GM19240 (cell line): Measurements from ENCODE around the gene CRAMP1.
"Not testable (repeated sequence)": the region's sequence is repeated elsewhere in the genome, so short reads cannot be mapped to it uniquely, and the experiment has no call there.

Experiments used
- DNase-seq: peaks from one replicate; pipeline ENCODE4 v3.0.0; 2011; ENCODE audit warnings: low spot score; ENCODE audit not compliant: insufficient read length

Gene CRAMP1

DNA sequence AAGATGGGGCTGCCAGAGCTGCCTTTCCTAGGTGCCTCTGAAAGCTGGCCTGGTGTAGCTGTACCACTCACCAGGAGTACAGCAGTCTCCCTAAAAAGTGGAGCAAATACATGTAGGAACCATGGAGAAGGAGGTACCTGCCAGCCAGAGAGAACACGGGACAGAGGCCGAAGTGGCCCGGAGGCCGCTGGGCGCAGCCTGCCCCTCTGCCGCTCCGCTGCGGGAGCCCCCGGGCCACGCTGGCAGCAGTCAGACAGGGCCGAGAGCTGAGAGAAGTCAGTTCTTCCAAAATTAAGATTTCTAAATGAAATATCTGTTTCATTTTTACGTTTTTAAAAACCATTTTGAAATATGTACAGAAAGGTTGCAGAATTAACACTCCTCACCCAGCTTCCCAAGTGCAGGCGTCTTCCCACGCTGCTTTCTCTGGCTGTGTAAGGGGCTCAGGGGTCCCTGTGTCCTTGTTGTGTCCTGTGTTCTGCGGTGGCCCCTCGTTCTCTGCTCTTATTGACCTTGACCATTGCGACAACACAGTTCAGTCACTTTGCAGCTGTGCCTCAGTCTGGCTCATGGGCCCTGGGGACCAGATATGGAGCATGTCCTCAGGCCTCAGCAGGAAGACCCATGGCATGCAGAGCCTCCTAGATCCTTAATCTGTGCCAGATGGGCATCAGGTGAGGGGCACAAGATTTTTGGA lies 98.8 kb downstream of the CRAMP1 start:
- DNase-seq = no peak

DNA sequence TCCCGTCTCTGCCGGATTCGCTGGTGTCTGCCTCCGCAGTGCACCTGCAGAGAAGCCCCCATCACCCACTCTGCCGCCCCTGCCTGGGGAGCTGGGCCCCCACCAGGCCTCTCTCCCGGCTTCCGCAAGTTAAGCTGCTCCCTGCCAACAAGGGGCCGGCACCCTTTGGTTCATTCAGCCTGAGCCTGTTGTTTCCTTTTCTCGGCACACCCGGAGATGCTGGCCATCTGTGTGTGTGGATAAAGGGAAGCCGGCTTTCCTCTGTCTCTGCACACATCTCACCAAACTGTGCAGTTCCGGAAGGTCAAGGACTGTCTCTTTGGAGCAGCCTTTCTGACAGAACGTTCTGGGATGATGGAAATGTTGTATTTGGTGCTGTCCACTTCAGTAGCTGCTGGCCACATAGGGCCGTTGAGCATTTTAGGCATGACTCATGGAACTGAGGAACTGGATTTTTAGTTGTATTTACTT lies 100.7 kb downstream of the CRAMP1 start:
- no peak for DNase-seq

DNA sequence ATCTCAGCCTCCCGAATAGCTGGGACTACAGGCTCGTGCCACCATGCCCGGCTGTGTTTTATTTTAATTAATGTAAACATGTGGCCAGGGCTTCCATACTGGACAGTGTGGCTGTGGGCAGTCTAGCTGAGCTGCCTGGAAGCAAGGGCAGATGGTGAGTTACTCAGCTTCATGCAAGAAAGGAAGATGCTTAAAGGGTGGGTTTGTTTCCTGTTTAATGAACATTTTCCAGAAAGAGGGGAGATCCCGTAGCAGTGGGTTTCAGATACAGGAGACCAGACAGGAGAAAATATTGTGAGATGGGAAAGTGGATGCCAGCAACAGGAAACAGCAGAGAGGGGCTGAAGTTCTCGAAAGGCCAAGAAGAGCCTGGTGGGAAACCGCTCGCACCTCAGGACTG lies 101.2 kb downstream of the CRAMP1 start:
- DNase-seq = no peak

DNA sequence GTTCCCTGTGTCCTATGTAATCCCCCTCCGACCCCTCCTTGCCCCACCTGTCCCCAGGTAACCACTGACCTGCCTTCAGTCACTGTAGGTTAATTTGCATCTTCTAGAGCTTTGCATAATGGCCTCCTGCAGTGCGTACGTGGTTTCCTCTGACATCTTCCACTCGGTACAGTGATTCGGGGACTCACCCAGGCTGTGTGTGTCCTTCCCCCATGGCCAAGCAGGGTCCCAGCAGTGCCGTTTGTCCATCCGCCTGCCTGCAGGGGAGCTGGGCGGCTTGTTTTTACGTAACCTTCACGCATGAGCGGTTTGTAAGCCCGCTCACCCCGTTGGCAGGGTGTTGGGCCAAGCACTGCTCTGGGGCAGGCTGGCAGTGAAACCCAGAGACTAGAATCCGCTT lies 101.8 kb downstream of the CRAMP1 start:
- no peak for DNase-seq

DNA sequence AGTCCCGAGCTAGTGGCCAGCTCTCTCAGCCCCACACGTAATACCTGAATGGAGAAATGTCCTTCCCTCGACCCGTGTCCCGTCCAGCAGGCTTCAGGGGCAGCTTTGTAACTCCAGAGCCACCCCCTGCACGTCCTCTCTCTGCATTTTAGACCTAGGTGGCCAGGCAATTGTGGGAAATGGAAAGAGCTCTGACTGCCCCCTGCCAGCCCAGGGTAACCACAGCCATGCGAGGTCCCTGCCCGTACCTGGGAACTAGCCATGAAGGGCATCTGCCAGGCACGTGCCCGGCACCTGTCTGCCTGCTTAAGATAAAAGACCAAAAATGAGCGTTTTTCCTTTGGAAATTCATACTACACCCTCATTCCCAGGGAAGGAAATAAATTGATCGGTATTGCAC lies 103.1 kb downstream of the CRAMP1 start:
- DNase-seq = no peak

DNA sequence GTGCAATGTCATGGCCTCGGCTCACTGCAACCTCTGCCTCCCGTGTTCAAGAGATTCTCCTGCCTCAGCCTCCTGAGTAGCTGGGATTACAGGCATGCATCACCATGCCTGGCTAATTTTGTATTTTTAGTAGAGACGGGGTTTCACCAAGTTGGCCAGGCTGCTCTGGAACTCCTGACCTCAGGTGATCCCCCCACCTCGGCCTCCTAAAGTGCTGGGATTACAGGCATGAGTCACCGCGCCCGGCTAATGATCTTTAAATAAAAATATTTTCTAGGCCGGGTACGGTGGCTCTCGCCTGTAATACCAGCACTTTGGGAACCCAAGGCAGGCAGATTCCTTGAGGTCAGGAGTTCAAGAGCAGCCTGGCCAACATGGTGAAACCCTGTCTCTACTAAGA lies 106.1 kb downstream of the CRAMP1 start:
- DNase-seq = not testable (repeated sequence)

DNA sequence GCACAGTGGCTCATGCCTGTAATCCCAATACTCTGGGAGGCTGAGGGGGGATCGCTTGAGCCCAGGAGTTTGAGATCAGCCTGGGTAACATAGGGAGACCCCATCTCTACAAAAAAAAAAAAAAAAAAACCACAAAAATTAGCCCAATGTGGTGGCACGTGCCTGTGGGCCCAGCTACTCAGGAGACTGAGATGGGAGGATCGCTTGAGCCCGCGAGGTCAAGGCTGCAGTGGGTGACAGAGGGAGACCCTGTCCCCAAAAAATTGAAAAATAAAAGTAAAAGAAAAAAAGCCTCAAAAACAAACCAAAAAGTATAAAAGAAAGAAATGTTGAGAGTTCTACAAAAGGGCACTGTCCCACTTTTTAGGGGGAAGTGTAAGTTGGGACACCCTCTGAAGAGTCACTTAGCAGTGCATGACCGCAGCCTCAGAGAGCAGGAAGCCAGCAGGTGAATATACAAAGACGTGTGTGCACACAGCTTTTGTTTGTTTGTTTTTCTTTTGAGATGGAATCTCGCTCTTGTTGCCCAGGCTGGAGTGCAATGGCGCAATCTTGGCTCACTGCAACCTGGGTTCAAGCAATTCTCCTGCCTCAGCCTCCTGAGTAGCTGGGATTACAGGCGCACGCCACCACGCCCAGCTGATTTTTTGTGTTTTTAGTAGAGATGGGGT lies 107.5 kb downstream of the CRAMP1 start:
- not testable (repeated sequence) for DNase-seq

DNA sequence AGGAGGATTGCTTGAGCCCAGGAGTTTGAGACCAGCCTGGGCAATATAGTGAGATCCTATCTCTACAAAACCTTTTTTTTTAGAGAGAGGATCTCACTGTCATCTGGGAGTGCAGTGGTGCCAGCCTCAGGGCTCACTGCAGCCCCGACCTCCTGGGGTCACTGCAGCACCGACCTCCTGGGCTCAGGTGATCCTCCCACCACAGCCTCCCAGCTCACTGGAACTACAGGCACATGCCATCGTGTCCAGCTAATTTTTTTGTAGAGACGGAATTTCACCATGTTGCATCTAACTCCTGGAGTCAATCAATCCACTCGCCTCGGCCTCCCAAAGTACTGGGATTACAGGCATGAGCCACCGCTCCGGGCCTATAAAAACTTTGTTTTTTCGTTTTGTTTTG lies 109.2 kb downstream of the CRAMP1 start:
- no peak for DNase-seq

DNA sequence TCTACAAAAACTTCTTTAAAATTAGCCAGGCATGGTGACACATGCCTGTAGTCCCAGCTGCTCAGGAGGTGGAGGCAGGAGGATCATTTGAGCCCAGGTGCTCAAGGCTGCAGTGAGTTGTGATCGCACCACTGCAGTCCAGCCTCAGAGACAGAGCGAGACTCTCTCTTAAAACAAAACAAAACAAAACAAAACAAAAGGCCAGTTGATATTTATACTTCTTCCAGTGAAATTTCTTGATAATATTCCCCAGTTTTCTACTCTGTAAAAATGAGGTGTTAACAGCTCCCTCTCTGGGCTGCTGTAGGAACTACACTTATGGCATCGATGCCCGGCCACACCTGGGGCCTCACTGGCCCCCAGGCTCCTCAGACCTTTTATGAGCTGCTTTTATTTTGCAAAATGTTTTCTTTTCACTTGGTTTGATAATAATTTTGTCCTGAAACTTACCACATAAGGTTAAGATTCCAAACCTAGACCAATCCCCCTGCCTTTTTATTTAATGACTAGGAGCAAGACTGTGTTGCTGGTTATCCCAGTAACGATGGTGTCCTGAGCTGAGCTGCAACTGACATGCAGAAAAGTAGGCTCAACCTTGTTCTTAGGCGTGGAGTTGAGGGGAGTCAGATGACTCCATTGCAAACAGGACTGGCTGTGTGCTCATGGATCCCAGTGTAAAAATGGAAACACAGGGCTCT lies 111.4 kb downstream of the CRAMP1 start:
- no peak for DNase-seq

DNA sequence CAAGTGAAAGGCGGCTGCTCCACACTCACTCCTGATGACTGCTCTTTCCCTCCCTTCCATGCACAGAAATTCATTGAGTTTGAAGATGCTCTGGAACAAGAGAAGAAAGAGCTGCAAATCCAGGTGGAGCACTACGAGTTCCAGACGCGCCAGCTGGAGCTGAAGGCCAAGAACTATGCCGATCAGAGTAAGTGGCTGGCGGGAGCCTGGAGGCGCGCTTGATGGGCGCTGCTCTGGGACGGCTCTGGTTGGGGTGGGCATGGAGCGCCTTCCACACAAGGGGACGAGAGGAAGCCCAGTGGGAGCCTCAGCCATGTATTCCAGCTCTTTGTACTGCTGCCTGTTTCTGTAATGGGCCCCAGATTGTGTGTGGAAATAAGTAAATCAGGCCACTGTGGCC lies 112.3 kb downstream of the CRAMP1 start:
- no peak for DNase-seq

DNA sequence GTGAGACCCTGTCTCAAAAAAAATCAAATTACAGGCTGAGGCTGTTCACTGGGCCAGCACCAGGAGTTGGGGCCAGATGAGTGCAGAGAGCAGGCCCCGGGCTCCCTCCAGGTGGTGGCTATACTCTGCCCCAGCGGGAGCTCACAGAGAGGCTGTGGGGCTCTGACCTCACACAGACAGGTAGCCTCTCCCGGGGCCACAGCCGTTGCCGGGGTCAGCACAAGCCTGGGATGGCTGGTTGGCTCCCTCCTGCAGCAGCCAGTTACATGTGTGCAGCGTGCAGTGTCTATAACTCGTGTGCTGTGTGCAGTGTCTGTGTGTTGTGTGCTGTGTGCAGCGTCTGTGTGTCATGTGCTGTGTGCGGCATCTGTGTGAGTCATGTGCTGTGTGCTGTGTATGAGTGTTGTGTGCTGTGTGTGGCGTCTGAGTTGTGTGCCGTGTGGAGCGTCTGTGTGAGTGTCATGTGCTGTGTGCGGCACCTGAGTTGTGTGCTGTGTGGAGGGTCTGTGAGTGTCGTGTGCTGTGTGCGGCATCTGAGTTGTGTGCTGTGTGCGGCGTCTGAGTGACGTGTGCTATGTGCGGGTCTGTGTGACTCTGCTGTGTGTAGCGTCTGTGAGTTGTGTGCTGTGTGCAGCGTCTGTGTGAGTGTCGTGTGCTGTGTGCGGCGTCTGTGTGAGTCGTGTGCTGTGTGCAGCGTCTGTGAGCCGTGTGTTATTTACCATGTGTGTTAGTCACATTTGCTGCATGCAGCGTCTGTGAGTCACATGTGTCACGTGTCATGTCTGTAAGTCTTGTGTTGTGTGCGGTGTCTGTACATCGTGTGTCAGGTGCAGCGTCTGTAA lies 114.7 kb downstream of the CRAMP1 start:
- no peak for DNase-seq
